ENCODE data around the gene COPS3.

The COPS3 gene

DNA sequence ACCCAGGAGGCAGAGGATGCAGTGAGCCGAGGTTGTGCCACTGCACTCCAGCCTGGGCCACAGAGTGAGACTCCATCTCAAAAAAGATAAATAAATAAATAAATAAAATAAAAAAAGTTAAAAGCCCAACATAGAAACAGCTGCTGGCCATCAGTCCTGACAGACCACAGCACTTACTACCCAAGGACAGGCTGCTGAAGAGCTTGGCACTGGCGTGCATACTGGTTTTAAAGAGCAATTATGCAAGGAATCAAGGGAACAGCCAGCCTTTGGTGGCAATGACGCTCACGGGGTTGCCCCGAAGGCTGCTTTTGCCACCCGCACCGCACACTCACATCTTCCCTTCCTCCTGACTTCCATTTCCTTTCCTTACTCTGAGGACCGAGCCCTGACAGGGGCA, 79.1 kb downstream of the COPS3 start:
- 90% methylated on average over 2 of the region's 8 CpGs for WGBS (ENCODE audit: insufficient coverage)
- H3K27me3 ChIP-seq (replicated peaks in 2 of 5; ENCODE audit: control insufficient read depth in 4 of 5, insufficient read depth in 5 of 5, low read length in 4 of 5): no peaks in the 10 kb centered on the region
- ChIA-PET POLR2A (no interaction called here), CTCF (interaction anchor here (1.8 kb wide), 1 partner anchor 9 kb away, joined by 4 read pairs; no protein-coding TSS in a partner anchor)
- H3K4me3 ChIP-seq (ENCODE audit: control insufficient read depth in 1 of 7, extremely low read depth in 1 of 7, insufficient read depth in 4 of 7, low read depth in 2 of 7, low read length in 6 of 7): no peak overlapping the region
- H3K27ac ChIP-seq (ENCODE audit: insufficient read depth in 1 of 2, low read depth in 1 of 2, low read length in 2 of 2, poor library complexity in 1 of 2, severe bottlenecking in 2 of 2): no peak overlapping the region
- peaks cover 0 to 37% (median 15%) of the 10 kb centered on the region in 4 experiments for H3K36me3 ChIP-seq (ENCODE audit: control insufficient read depth in 4 of 4, insufficient read depth in 4 of 4, low read length in 3 of 4)
- no peak for DNase-seq
- H3K4me1 ChIP-seq (ENCODE audit: control extremely low read depth in 1 of 4, control insufficient read depth in 4 of 4, insufficient read depth in 4 of 4, low read length in 3 of 4): peaks cover 0 to 34% (median 26%) of the 10 kb centered on the region in 4 experiments
- no peaks in the 10 kb centered on the region for H3K9me3 ChIP-seq (ENCODE audit: control extremely low read depth in 1 of 5, control insufficient read depth in 4 of 5, insufficient read depth in 2 of 5, low read depth in 1 of 5, low read length in 4 of 5)

DNA sequence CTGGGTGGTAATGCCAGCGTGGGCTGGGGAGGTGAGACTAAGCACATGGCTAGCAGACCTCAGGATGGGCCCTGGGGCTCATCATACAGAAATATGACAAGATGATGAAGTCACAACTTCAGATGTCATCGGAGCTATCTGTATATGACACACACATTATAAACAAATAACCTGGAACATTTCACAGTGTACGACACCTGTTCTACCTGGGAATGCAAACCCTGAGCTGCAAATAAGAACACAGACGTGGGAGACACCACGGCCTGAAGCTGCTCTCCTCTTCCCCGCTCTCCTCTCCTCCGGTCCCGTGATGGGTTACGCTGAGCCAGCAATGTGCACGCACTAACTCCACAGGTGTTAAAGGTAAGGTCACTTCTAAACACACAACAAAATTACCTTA, 79.8 kb downstream of the COPS3 start:
- ChIA-PET POLR2A (no interaction called here), CTCF (interaction anchor here (0.6 to 1.8 kb wide), 4 partner anchors 9 to 65 kb away, joined by 3 to 5 read pairs (median 4); no protein-coding TSS in a partner anchor)
- DNase-seq: no peak

DNA sequence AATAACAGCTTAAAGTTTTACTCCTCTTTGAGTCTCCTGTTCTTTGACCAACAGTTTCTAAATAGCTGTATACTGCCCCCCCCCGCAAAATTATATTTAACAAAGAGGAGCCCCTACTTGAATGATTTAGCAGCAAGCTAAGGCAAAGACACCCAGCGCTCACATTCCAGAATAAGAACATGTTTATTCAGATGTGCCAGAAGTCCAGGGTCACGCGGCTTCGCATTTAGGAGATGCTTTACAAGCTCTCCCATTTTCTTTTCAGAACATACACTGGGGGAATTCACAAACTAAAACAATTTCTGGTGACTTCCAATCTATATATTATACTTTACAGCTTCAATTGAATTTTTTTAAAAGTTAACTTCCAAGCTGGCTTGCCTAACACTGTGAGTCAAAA, 80.2 kb downstream of the COPS3 start:
- Histone ChIP-seq H3K36me3 (ENCODE audit: control insufficient read depth in 4 of 4, insufficient read depth in 4 of 4, low read length in 3 of 4) (peaks cover 0 to 37% (median 15%) of the 10 kb centered on the region in 4 experiments), H3K27me3 (replicated peaks in 2 of 5; ENCODE audit: control insufficient read depth in 4 of 5, insufficient read depth in 5 of 5, low read length in 4 of 5) (no peaks in the 10 kb centered on the region), H3K4me1 (ENCODE audit: control extremely low read depth in 1 of 4, control insufficient read depth in 4 of 4, insufficient read depth in 4 of 4, low read length in 3 of 4) (peaks cover 0 to 26% (median 22%) of the 10 kb centered on the region in 4 experiments), H3K4me3 (ENCODE audit: control insufficient read depth in 1 of 7, extremely low read depth in 1 of 7, insufficient read depth in 4 of 7, low read depth in 2 of 7, low read length in 6 of 7) (no peak overlapping the region), H3K9me3 (ENCODE audit: control extremely low read depth in 1 of 5, control insufficient read depth in 4 of 5, insufficient read depth in 2 of 5, low read depth in 1 of 5, low read length in 4 of 5) (no peaks in the 10 kb centered on the region), H3K27ac (ENCODE audit: insufficient read depth in 1 of 2, low read depth in 1 of 2, low read length in 2 of 2, poor library complexity in 1 of 2, severe bottlenecking in 2 of 2) (no peak overlapping the region)
- DNase-seq: no peak
- POLR2A ChIA-PET: no interaction called here
- CTCF ChIA-PET: interaction anchor here (0.6 to 1.4 kb wide), 3 partner anchors 9 to 65 kb away, joined by 3 to 5 read pairs (median 3); no protein-coding TSS in a partner anchor
- 100% methylated on average over 5 of the region's 5 CpGs for WGBS (ENCODE audit: insufficient coverage)

More for the DNA sequence above, 79.8 kb downstream of the COPS3 start:
- H3K4me3 ChIP-seq (ENCODE audit: control insufficient read depth in 1 of 7, extremely low read depth in 1 of 7, insufficient read depth in 4 of 7, low read depth in 2 of 7, low read length in 6 of 7): no peak overlapping the region
- H3K27ac ChIP-seq (ENCODE audit: insufficient read depth in 1 of 2, low read depth in 1 of 2, low read length in 2 of 2, poor library complexity in 1 of 2, severe bottlenecking in 2 of 2): no peak overlapping the region
- WGBS (ENCODE audit: insufficient coverage): 90% methylated on average over 4 of the region's 10 CpGs
- no peaks in the 10 kb centered on the region for H3K9me3 ChIP-seq (ENCODE audit: control extremely low read depth in 1 of 5, control insufficient read depth in 4 of 5, insufficient read depth in 2 of 5, low read depth in 1 of 5, low read length in 4 of 5)
- H3K27me3 ChIP-seq (replicated peaks in 2 of 5; ENCODE audit: control insufficient read depth in 4 of 5, insufficient read depth in 5 of 5, low read length in 4 of 5): no peaks in the 10 kb centered on the region
- H3K36me3 ChIP-seq (ENCODE audit: control insufficient read depth in 4 of 4, insufficient read depth in 4 of 4, low read length in 3 of 4): peaks cover 0 to 37% (median 15%) of the 10 kb centered on the region in 4 experiments
- H3K4me1 ChIP-seq (ENCODE audit: control extremely low read depth in 1 of 4, control insufficient read depth in 4 of 4, insufficient read depth in 4 of 4, low read length in 3 of 4): peaks cover 0 to 29% (median 26%) of the 10 kb centered on the region in 4 experiments

DNA sequence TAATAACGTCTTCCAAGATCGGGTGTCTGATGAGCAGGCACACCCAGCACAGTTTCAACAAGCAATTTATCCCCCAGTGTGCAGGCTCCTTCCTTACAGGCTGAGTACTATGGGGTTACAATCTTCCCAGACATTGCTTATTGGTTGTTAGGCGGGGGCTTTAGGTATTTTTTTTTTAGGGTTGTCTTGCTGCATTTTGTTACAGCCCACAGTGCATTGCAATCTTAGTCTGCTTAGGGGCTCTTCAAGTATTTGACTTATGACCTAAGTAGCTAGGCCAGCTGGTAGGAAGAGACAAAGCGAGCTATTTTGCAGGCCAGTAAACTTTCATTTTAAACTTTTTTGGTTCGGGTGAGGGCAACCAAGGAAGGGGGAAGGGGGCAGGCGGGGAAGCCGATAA, 80.7 kb downstream of the COPS3 start:
- Histone ChIP-seq H3K36me3 (ENCODE audit: control insufficient read depth in 4 of 4, insufficient read depth in 4 of 4, low read length in 3 of 4) (peaks cover 0 to 37% (median 15%) of the 10 kb centered on the region in 4 experiments), H3K9me3 (ENCODE audit: control extremely low read depth in 1 of 5, control insufficient read depth in 4 of 5, insufficient read depth in 2 of 5, low read depth in 1 of 5, low read length in 4 of 5) (no peaks in the 10 kb centered on the region), H3K27me3 (replicated peaks in 2 of 5; ENCODE audit: control insufficient read depth in 4 of 5, insufficient read depth in 5 of 5, low read length in 4 of 5) (no peaks in the 10 kb centered on the region), H3K4me1 (ENCODE audit: control extremely low read depth in 1 of 4, control insufficient read depth in 4 of 4, insufficient read depth in 4 of 4, low read length in 3 of 4) (peaks cover 0 to 21% (median 17%) of the 10 kb centered on the region in 4 experiments), H3K4me3 (ENCODE audit: control insufficient read depth in 1 of 7, extremely low read depth in 1 of 7, insufficient read depth in 4 of 7, low read depth in 2 of 7, low read length in 6 of 7) (no peak overlapping the region), H3K27ac (ENCODE audit: insufficient read depth in 1 of 2, low read depth in 1 of 2, low read length in 2 of 2, poor library complexity in 1 of 2, severe bottlenecking in 2 of 2) (no peak overlapping the region)
- 97% methylated on average over 3 of the region's 7 CpGs for WGBS (ENCODE audit: insufficient coverage)
- DNase-seq: no peak
- CTCF ChIA-PET: interaction anchor here (1.0 to 1.4 kb wide), 2 partner anchors 9 to 39 kb away, joined by 3 to 5 read pairs; no protein-coding TSS in a partner anchor
- POLR2A ChIA-PET: no interaction called here

DNA sequence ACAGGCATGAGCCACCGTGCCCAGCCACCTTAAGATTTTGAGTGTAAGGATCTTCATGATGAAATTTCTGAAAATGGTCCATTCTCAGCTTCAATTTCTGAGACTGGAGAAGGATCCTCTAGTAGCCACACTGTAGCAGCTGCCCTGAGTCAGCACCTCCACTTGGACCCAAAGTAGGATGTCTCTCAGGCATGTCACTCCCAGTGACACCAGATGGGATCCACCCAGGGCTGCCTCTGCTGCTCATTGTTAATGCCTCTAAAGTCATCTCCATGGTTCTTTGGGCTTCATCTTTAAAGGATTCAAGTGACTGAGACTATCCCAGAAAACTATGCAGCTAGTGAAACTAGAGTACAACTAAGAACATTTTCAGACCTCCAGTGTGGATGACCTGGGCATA, 82.8 kb downstream of the COPS3 start:
- no peaks in the 10 kb centered on the region for H3K27me3 ChIP-seq (replicated peaks in 2 of 5; ENCODE audit: control insufficient read depth in 4 of 5, insufficient read depth in 5 of 5, low read length in 4 of 5)
- H3K36me3 ChIP-seq (ENCODE audit: control insufficient read depth in 4 of 4, insufficient read depth in 4 of 4, low read length in 3 of 4): peaks cover 0 to 25% (median 15%) of the 10 kb centered on the region in 4 experiments
- no peak for DNase-seq
- no peaks in the 10 kb centered on the region for H3K9me3 ChIP-seq (ENCODE audit: control extremely low read depth in 1 of 5, control insufficient read depth in 4 of 5, insufficient read depth in 2 of 5, low read depth in 1 of 5, low read length in 4 of 5)
- WGBS (ENCODE audit: insufficient coverage): no CpG with 5 or more reads among the region's 1 CpG
- no peak overlapping the region for H3K4me3 ChIP-seq (ENCODE audit: control insufficient read depth in 1 of 7, extremely low read depth in 1 of 7, insufficient read depth in 4 of 7, low read depth in 2 of 7, low read length in 6 of 7)
- H3K27ac ChIP-seq (ENCODE audit: insufficient read depth in 1 of 2, low read depth in 1 of 2, low read length in 2 of 2, poor library complexity in 1 of 2, severe bottlenecking in 2 of 2): no peak overlapping the region
- H3K4me1 ChIP-seq (ENCODE audit: control extremely low read depth in 1 of 4, control insufficient read depth in 4 of 4, insufficient read depth in 4 of 4, low read length in 3 of 4): peaks cover 0 to 2% (median under 1%) of the 10 kb centered on the region in 4 experiments
- ChIA-PET POLR2A (no interaction called here), CTCF (no interaction called here)

DNA sequence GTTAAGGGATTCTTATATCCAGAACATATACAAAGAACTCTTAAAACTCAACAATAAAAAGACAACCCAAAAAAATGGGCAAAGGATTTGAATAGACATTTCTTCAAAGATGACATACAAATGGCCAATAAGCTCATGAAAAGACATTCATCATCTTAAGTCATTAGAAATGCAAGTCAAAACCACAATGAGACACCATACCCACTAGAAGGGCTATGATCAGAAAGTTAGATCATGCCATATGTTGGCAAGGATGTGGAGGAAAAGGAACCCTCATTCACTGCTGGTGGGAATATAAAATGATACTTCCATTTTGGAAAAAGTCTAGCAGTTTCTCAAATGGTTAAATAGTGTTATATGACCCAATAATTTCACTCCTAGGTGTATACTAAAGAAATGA, 84.3 kb downstream of the COPS3 start:
- Histone ChIP-seq H3K36me3 (ENCODE audit: control insufficient read depth in 4 of 4, insufficient read depth in 4 of 4, low read length in 3 of 4) (peaks cover 0 to 11% (median 7%) of the 10 kb centered on the region in 4 experiments), H3K27me3 (replicated peaks in 2 of 5; ENCODE audit: control insufficient read depth in 4 of 5, insufficient read depth in 5 of 5, low read length in 4 of 5) (no peaks in the 10 kb centered on the region), H3K27ac (ENCODE audit: insufficient read depth in 1 of 2, low read depth in 1 of 2, low read length in 2 of 2, poor library complexity in 1 of 2, severe bottlenecking in 2 of 2) (no peak overlapping the region), H3K4me3 (ENCODE audit: control insufficient read depth in 1 of 7, extremely low read depth in 1 of 7, insufficient read depth in 4 of 7, low read depth in 2 of 7, low read length in 6 of 7) (no peak overlapping the region), H3K4me1 (ENCODE audit: control extremely low read depth in 1 of 4, control insufficient read depth in 4 of 4, insufficient read depth in 4 of 4, low read length in 3 of 4) (no peaks in the 10 kb centered on the region), H3K9me3 (ENCODE audit: control extremely low read depth in 1 of 5, control insufficient read depth in 4 of 5, insufficient read depth in 2 of 5, low read depth in 1 of 5, low read length in 4 of 5) (no peaks in the 10 kb centered on the region)
- DNase-seq: peak in 1 of 3 donors; percentile 6
- POLR2A ChIA-PET: no interaction called here
- CTCF ChIA-PET: interaction anchor here (0.8 kb wide), 1 partner anchor 170 kb away, joined by 3 read pairs; no protein-coding TSS in a partner anchor

Data from common myeloid progenitor, CD34-positive (primary cell).